Pancreas (tissue), 10 donors: ENCODE data around the gene ABCF1. TPM values are rescaled to one million over a fixed set of nuclear protein-coding genes. Genes with fewer than 3 reads are reported as not detected.
"Not testable (repeated sequence)": the region's sequence is repeated elsewhere in the genome, so short reads cannot be mapped to it uniquely, and the experiment has no call there.

ENCODE experiments used
- ATAC-seq, 4 donors: fragments of 200-7000 bp; cut with Tn5 transposase; one replicate each; pipeline versions ENCODE4 v1.8.0 to v1.9.1; 2020; ENCODE audit warnings: mild to moderate bottlenecking in 4 of 4, moderate library complexity in 4 of 4
- DNase-seq, 6 donors: peaks; one replicate each; pipeline ENCODE4 v3.0.0-alpha.2; 2020
- FAIRE-seq: peaks from 2 replicates; lab custom pipeline; 2012; peaks lifted over from hg19 to GRCh38; lab: Jason Lieb, UNC
- H3K27ac ChIP-seq, 4 donors: fragments of 200-600 bp; sonication (generic); 1 replicate in 3 of 4; 2 replicates in 1 of 4; pipeline versions ENCODE4 v1.5.0 to v1.8.0; 2020
- H3K27me3 ChIP-seq, 4 donors: fragments of 200-600 bp; one replicate each; pipeline ENCODE4 v1.8.0; 2021
- H3K36me3 ChIP-seq, 3 donors: fragments of 200-600 bp; sonication (generic) in 1 of 3; one replicate each; pipeline versions ENCODE4 v1.5.0 to v1.8.0; 2020 to 2021
- H3K4me1 ChIP-seq, 3 donors: fragments of 200-600 bp; one replicate each; pipeline ENCODE4 v1.8.0; 2021
- H3K4me3 ChIP-seq, 4 donors: fragments of 200-600 bp; sonication (generic) in 2 of 4; one replicate each; pipeline versions ENCODE4 v1.5.0 to v1.8.0; 2020 to 2021
- H3K9me3 ChIP-seq, 4 donors: fragments of 200-600 bp; one replicate each; pipeline ENCODE4 v1.8.0; 2021
- CTCF ChIP-seq, 4 donors: fragments of 200-600 bp; sonication (generic) in 3 of 4; IDR thresholded peaks; one replicate each; pipeline versions ENCODE4 v1.5.0 to v1.8.0; 2021; ENCODE audit warnings: antibody characterized with exemption in 4 of 4
- WGBS, 2 donors: extraction: QIAGEN DNeasy Blood & Tissue Kit; methylation state at CpG; one replicate each; pipeline ENCODE4 v1.1.7; 2013; 5-methylcytosine and 5-hydroxymethylcytosine counted together
- intact Hi-C, 3 donors: fragments of 100-400 bp; cut with DNase I; formaldehyde crosslinking; loops; one replicate each; pipeline versions ENCODE4 v1.11.1 to v1.14.2; 2022
- polyA plus RNA-seq, 2 donors: library from polyadenylated mRNA; stranded (reverse); fragments of 200-250 nt; gene quantifications; one replicate each; pipeline ENCODE4 v1.2.3, GENCODE V29; 2013
- total RNA-seq, 6 donors: library from RNA; stranded (reverse); fragmentation: NEBNext Ultra II Directional in 4 of 6; extraction: Animal tissue kit (Norgen Biotek cat#: 25700) in 4 of 6; gene quantifications; one replicate each; pipeline versions ENCODE4 v1.2.1 to v1.2.4, GENCODE V29; 2021 to 2023
- donor health status: healthy with polysubstance abuse.
- donor health status: DM: no; HTN: no; CAD: no; lungs with moderate emphysema.
- donor health status: DM: no; HTN: no; CAD: no.
- donor health status: control.
- donor health status: control.
- donor health status: Bipolar disorder and iron deficiency.
- donor health status: DM: yes; HTN: yes; CAD: no.
- donor health status: DM: no; HTN: no; CAD: no.
- donor health status: DM: no; HTN: no; CAD: no.
- donor health status: DM: yes; HTN: yes; CAD: no.

ABCF1 gene
- total RNA-seq (10 to 100 TPM; 17.4 to 30.7 (median 24.9) TPM), polyA plus RNA-seq (10 to 100 TPM; 21.6 to 24.9 TPM)

- peaks cover 9 to 23% (median 10%) of the 10 kb centered on the region in 3 donors for H3K4me1 ChIP-seq
- H3K27ac ChIP-seq = peak within 1 kb of the TSS; percentile 62 to 86 (median 72)
- FAIRE-seq = peak; percentile 51
- ATAC-seq = peak; percentile 96 to 99 (median 98)
- intact Hi-C loops = no loop called here
- no peak for TF ChIP-seq CTCF (IDR thresholded peaks at IDR 0.05)
- H3K4me3 ChIP-seq = peak within 1 kb of the TSS; percentile 37 to 79 (median 63)
- 0% methylated on average over 59 of the region's 59 CpGs for WGBS, 2 donors
- no peaks in the 10 kb centered on the region for H3K36me3 ChIP-seq
- H3K9me3 ChIP-seq = no peaks in the 10 kb centered on the region
- peak; percentile 97 to 100 (median 100) for DNase-seq
- no peaks in the 10 kb centered on the region for H3K27me3 ChIP-seq
These were observed at the start of gene ABCF1 for GRCh38 chr6:30571075-30571761. Gene ABCF1 (plus strand): TSS chr6:30571442. CDS start chr6:30571488, 46 bp downstream.

GRCh38 chr6:30521952-30522351, 49.3 kb upstream of the ABCF1 start:
- H3K4me3 ChIP-seq, FAIRE-seq, DNase-seq, H3K36me3 ChIP-seq, H3K9me3 ChIP-seq, ATAC-seq, H3K4me1 ChIP-seq, H3K27ac ChIP-seq, intact Hi-C loops, H3K27me3 ChIP-seq: not testable (repeated sequence)
- WGBS, 2 donors = 87 to 91% methylated on average over 5 of the region's 5 CpGs

- 92 to 94% methylated on average over 3 of the region's 3 CpGs for WGBS, 2 donors
These were observed 44.8 kb upstream of the ABCF1 start for GRCh38 chr6:30526444-30526843.

GRCh38 chr6:30529349-30529875, 41.8 kb upstream of the ABCF1 start:
- 90 to 93% methylated on average over 17 of the region's 17 CpGs for WGBS, 2 donors
- H3K9me3 ChIP-seq, H3K4me3 ChIP-seq, H3K36me3 ChIP-seq, ATAC-seq, intact Hi-C loops, FAIRE-seq, H3K4me1 ChIP-seq, DNase-seq, H3K27me3 ChIP-seq: not testable (repeated sequence)
- peak overlapping the region in 1 of 4 donors; percentile 65 for H3K27ac ChIP-seq

More at GRCh38 chr6:30526444-30526843, 44.8 kb upstream of the ABCF1 start:
- DNase-seq, intact Hi-C loops, H3K4me3 ChIP-seq, H3K27ac ChIP-seq, H3K9me3 ChIP-seq, H3K27me3 ChIP-seq, H3K4me1 ChIP-seq, H3K36me3 ChIP-seq, ATAC-seq, FAIRE-seq: not testable (repeated sequence)

GRCh38 chr6:30530014-30530413, 41.2 kb upstream of the ABCF1 start:
- Histone ChIP-seq H3K27ac (no peak overlapping the region), H3K9me3 (no peaks in the 10 kb centered on the region), H3K36me3 (no peaks in the 10 kb centered on the region), H3K27me3 (no peaks in the 10 kb centered on the region), H3K4me3 (no peak overlapping the region), H3K4me1 (no peaks in the 10 kb centered on the region)
- ATAC-seq (no peak), DNase-seq (no peak), FAIRE-seq (no peak)
- no peak for TF ChIP-seq CTCF (IDR thresholded peaks at IDR 0.05)
- 61 to 69% methylated on average over 2 of the region's 2 CpGs for WGBS, 2 donors
- intact Hi-C loops = loop anchor here in 2 of 3 donors (5.0 to 10.0 kb wide), 2 partner anchors 45 to 48 kb away; partner anchors contain the start of gene HLA-E (in 1 of the 2)

- 58 to 65% methylated on average over 15 of the region's 15 CpGs for WGBS, 2 donors
- no peak overlapping the region for H3K27ac ChIP-seq
- H3K4me1 ChIP-seq = no peaks in the 10 kb centered on the region
- H3K9me3 ChIP-seq = no peaks in the 10 kb centered on the region
- TF ChIP-seq CTCF (IDR thresholded peaks at IDR 0.05) = no peak
- ATAC-seq (no peak), FAIRE-seq (no peak), DNase-seq (no peak)
- intact Hi-C loops = loop anchor here in 2 of 3 donors (5.0 to 10.0 kb wide), 2 partner anchors 49 to 51 kb away; partner anchors contain the start of gene HLA-E (in 1 of the 2)
- H3K27me3 ChIP-seq = no peaks in the 10 kb centered on the region
- H3K36me3 ChIP-seq = no peaks in the 10 kb centered on the region
- H3K4me3 ChIP-seq = no peak overlapping the region
These were observed 37.6 kb upstream of the ABCF1 start for GRCh38 chr6:30533460-30534294.
